DMS153 treated with DMSO at 0.1 percent for 48 hours (cell line): ENCODE measurements around the gene GGTLC1.

ENCODE experiments used
- DNase-seq: peaks from one replicate; lab custom pipeline; 2025; ENCODE audit not compliant: unreplicated experiment; lab: John Stamatoyannopoulos, UW

The GGTLC1 gene

DNA sequence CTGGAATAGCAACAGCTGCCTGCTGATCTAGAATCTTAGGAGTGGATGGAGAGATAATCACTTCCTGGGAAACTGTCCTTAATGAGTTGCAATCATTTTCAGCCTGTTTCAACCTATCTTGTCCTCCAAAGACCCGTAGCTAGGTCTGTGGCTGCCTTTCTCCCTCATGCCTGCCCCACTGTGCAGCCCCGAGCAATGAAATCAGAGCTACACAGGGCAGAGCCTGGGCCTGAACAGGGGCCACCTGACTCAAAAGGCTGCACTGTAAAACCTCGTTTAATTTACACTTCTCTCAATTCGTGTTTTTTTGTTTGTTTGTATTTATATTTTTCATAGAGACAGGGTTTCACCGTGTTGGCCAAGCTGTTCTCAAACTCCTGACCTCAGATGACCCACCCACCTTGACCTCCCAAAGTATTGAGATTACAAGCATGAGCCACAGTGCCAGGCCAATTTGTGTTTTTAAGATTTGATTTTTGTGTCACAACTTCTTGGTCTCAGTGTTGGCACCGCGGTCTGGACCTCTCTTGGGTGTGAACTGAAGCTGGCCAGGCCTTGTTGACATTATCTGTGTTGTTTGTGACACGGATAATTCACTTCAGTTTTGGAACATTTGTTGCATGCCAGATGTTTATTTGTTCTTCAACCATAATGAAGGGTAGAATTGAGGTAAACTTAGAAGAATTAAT is 21.5 kb downstream of the GGTLC1 start:
- no peak for DNase-seq

DNA sequence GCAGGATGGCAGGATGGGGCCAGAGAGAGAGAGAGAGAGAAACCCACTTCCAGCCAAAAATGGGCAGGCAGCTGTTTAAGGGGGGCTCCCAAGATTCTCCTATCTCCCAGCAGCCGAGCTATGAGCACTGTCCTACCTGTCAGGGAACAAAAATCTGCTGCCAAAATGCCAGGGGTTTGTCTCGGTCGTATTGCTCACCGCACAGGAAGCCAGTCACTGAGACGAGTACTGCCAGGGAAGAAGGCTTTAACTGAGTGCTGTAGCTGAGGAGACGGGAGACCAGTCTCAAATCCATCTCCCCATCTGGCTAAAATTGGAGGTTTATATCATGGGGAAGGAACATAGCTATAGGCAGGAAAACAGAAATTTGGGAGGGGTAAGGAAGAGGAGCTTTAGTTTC is 22.3 kb downstream of the GGTLC1 start:
- no peak for DNase-seq

DNA sequence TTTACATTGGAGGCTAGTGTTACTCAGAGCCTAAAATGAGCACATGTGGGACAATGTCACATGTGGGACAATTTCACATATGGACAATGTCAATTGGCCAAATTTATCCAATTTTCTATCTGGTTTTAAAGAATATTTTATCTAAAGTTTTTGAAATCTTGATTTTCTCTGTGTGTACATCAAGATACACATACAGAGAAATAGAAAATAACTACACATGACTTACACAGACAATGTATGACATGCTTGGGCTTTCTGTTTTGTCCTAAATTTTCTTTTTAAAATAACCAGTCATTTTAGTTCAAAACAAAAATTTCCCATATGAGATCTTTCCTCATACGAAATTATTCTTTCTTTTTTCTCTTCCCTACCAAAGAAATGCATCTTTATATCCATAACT is 24.6 kb downstream of the GGTLC1 start:
- DNase-seq = no peak

DNA sequence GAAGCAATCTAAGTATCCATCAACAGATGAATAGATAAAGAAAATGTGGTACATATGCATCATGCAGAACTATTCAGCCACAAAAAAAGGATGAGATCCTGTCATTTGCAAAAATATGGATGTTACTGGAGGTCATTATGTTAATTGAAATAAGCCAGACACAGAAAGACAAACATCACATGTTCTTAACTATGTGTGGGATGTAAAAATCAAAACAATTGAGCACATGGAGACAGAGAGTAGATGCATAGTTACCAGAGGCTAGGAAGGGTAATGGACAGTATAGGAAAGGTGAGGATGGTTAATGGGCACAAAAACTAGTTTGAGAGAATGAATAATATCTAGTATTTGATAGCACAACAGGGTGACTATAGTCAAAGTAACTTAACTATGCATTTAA is 26.3 kb downstream of the GGTLC1 start:
- no peak for DNase-seq

DNA sequence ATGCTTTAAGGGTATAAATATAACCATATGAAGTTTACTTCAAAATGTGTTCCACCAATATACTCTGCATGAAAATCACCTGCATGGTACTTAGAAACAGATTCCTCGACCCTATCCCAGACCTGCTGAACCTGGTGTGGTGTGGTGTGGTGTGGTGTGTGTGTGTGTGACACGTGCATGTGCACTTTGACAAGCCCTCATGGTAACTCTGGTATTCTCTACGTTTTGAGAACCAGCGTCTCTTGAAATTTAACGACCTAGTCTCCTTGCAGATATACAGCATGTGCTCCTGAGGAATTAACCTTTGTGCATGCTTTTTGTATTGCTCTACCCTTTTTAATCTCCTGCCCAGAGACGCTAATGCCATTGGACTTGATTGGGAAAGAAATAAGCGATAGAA is 29.5 kb downstream of the GGTLC1 start:
- DNase-seq = no peak

DNA sequence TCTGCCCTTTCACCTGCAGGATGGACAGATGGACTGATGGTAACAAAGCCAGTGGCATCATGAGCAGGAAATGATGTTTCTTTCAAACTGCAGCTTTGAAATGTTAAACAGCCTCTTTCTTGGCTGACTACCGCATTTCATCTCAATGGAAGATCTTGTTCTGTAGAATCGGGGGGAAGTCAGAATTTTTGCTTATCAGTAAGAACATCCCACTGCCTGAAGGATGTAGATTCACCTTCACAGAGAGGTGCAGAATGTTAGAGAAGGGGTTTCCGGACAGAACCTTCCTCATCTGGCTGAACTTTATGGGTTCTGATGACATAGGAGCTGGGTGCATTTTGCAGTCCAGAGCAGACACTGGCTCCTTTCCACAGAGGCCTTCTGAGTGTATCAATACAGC is 32.7 kb downstream of the GGTLC1 start:
- DNase-seq = no peak

DNA sequence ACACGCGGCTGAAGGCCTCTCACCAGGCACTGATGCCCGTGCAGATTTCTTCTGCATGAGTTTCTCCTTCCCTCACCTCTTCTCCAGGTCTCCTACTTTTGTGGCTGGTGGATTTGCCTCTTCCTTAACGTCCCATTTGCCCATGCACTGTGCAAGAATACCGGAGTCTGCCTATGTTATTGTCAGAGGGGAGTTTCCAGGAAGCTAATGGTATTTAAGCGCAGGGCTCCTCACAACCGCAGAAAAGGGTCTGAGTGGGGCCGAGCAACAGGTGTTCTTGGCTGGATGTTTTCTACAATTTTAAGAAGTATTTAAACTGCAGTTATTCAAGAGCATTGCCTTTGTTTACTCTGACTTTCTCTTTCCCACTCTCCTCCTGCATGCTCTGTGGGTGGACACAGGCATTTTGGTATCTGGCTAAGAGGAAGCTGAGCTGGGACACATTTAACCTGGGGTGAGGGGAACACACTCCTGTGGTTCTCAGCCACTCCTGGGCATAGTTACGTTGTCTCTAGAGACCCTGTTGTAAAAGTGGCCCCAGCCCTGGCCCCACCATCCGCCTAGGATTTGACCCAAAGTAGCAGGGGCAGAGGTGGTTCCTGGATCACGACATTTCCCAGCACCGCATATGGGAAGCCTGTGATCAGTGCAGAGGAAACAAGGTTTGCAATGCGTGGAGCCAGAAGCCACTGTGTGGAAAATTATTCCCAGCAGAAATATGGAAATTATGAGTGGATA is 34.4 kb downstream of the GGTLC1 start:
- DNase-seq = no peak

DNA sequence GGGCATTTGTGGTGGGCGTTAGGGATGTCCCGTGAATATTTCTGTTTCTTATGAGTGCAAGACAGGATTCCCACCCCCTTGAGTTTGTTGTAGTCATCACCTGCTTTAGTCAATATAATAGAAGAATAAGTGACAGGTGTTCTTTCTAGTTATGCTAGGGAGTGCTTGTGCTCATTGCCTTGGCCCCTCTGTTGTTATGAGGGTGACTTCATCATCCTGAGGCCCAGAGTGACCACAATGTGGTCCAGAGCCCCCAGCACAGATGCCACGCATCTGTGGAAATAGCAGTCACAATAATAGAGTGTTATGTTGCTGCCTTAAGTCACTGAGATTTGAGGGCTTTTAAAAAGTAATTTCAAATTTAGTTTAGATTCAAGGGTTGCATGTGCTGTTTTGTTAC is 42.4 kb downstream of the GGTLC1 start:
- no peak for DNase-seq

DNA sequence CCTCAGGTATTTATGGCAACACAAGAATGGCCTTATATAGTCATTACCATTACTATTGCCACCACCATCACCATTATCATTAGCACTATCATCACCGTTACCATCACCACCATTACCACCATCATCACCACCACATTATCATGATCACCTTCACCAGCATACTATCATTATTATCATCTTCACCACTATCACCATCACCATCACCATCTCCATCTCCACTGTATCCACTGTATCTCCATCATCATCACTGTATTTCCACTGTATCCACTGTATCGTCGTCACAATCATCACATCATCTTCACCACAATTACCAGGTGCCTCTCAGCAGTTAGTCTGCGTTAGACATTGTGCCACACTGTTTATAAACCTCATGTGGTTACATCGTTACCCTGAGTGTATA is 45.3 kb downstream of the GGTLC1 start:
- no peak for DNase-seq

DNA sequence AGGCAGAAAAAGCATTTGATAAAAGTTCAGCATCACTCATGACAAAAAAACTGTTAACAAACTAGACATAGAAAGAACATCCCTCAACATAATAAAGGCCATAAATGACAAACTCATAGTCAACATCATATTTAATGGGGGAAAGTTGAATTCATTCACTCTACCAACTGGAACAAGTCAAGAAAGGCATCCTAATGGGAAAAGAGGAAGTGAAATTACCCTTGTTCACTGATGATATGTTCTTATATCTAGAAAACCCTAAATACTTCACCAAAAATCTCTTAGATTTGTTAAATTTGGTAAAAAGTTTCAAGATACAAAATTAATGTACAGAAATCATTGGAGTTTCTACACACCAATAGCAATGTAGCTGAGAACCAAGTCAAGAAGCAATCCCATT is 48.9 kb downstream of the GGTLC1 start:
- no peak for DNase-seq

DNA sequence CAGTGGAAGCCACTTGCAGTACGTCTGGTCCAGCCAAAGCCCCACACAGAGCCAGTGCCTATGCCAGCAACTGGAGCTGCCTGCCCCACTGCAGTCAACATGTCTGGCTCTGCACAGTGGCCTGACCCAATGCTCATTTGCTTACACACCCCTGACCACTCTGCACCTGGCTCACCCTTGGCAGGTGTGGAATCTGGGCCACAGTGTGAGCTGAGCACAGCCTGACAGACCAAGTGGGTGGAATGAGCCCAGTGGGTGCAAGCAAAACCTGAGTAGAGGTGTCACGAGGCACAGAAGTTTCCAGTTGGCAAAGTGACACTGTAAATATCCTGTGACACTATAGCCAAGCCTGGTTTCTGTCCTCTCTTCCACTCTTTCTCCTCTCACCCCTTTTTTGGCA is 49.5 kb downstream of the GGTLC1 start:
- DNase-seq = no peak

DNA sequence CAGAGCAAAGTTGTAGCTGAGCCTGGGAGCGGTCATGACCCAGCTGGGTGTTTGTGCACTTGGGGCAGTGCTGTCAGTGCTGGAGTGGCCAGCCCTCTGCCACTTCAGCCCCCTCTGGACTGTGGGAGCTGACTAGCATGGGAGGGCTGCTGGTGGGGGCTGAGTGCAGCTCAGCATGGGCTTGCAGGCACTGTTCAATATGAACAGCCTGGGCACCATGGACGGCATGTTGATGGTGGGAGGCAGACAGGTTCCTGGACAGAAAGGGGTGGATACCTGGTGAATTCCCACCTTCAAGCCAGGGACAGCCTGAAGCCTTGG is 50.5 kb downstream of the GGTLC1 start:
- DNase-seq = no peak

DNA sequence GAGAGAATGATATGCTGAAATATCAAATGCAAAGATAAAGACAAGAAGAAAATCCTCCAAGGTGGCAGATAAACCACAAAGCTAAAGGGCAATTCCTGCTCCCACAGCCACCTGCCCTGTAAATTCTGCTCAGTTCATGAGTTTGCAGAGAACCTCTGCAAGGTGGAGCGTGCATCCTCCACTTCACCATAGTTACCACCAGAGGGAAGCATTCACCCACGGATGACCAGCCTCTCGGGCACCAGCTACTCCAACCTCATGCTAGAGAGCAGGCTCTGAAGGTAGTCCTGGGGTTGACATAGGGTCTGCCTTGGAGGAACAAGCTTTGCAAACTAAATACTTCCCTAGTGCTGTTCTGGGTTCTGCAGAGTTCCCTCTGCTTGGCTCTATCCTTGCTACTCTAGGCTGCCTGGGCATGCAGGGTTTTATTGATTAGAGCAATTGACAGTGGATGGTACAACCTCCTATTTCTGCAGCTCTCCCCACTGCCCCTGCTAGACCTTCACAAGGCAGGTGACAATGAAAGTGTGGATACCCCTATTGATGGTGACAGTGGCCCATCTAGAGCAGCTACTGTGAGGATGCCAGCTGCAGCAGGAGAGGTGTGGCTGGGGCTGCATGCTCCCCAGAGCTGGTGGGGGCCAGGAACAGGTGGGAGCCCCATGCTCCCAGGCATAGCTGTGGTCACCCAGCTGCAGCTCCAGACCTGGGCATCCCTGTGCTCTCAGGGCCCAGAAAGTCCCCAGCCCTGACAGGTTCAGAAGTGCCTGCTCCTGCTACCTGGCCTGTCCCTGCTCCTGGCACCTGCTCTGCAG is 51.1 kb downstream of the GGTLC1 start:
- DNase-seq = peak; percentile 46
